ENCODE results near the gene MMP7.

GRCh38 chr11:102577723-102578122, 47.2 kb upstream of the MMP7 start:
- TF ChIP-seq CTCF (IDR thresholded peaks at IDR 0.05) (no peak), POLR2A (IDR thresholded peaks at IDR 0.05) (no peak)
